ENCODE data around the gene HEATR5A.
"Not testable (repeated sequence)": the region's sequence is repeated elsewhere in the genome, so short reads cannot be mapped to it uniquely, and the experiment has no call there.

Gene HEATR5A

DNA sequence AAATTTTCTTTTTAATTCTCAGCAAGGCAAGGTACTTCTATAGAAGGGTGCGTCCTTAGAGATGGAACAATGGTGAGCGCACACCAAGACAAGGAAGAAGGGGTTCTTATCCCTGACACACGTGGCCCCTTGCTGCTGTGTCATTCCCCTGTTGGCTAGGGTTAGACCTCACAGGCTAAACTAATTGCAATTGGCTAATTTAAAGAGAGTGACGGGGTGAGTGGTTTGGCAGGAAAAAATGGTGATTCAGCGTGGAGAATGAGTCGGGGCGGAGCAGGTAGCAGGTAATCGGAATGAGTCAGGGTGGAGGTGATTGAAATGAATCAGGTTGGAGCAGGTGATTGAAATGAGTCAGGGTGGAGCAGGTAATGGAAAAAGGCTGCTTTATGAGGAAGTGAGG lies 176.5 kb downstream of the HEATR5A start:
- Mint-ChIP-seq H3K36me3 (ENCODE audit: low read depth) (no peaks in the 10 kb centered on the region), H3K27ac (no peak overlapping the region), H3K27me3 (ENCODE audit: low read depth) (no peaks in the 10 kb centered on the region), H3K9me3 (no peaks in the 10 kb centered on the region), H3K4me3 (no peak overlapping the region), H3K4me1 (ENCODE audit: low read depth) (peaks cover 10% of the 10 kb centered on the region)

- not testable (repeated sequence) for H3K36me3 Mint-ChIP-seq (ENCODE audit: low read depth); H3K27ac Mint-ChIP-seq; H3K9me3 Mint-ChIP-seq; H3K27me3 Mint-ChIP-seq (ENCODE audit: low read depth); H3K4me3 Mint-ChIP-seq; H3K4me1 Mint-ChIP-seq (ENCODE audit: low read depth)
These were observed 178.0 kb downstream of the HEATR5A start for GRCh38 chr14:31242161-31242940.
